ENCODE measurements around the gene CLTB. TPM values are rescaled to one million over a fixed set of nuclear protein-coding genes. Genes with fewer than 3 reads are reported as not detected.
A peak's percentile ranks its signal among the peaks of the same experiment; 100 is the strongest.

CLTB gene
- total and polyA plus RNA-seq, 2 of the 13 experiments (the other 11 are each of a cell fraction or from before 2014, with no cell fraction given), result 23.3 to 33.8 TPM

- TF ChIP-seq RBM22 (optimal IDR thresholded peaks at IDR 0.05; ENCODE audit: low read length) (no peak), MEF2D (CRISPR knock-in tag; IDR thresholded peaks at IDR 0.05) (peak; percentile 3; the same call in 1 of the 2 replicates), RARA (CRISPR knock-in tag; IDR thresholded peaks at IDR 0.05) (0 out of 2 replicates have a peak, but pooled peaks have one; percentile 39), BCL3 (CRISPR knock-in tag; IDR thresholded peaks at IDR 0.05) (peak; percentile 92), NR2F2 (IDR thresholded peaks at IDR 0.05; ENCODE audit: borderline replicate concordance, low read depth) (no peak), KAT2B (IDR thresholded peaks at IDR 0.05; ENCODE audit: borderline replicate concordance, low read depth, low read length) (no peak), ZNF83 (CRISPR knock-in tag; IDR thresholded peaks at IDR 0.05; ENCODE audit: borderline replicate concordance) (no peak; the same call in 1 of the 2 replicates), ZNF12 (CRISPR knock-in tag; IDR thresholded peaks at IDR 0.05) (no peak), FOXJ3 (CRISPR knock-in tag; IDR thresholded peaks at IDR 0.05; ENCODE audit: borderline replicate concordance) (peak; percentile 42; the same call in 1 of the 2 replicates), ZNF451 (CRISPR knock-in tag; IDR thresholded peaks at IDR 0.05) (peak; percentile 90), PHF5A (CRISPR knock-in tag; IDR thresholded peaks at IDR 0.05; ENCODE audit: low read depth, unreplicated experiment) (no peak), ISX (CRISPR knock-in tag; conservative IDR thresholded peaks at IDR 0.05) (no peak), GATAD2A (CRISPR knock-in tag; IDR thresholded peaks at IDR 0.05) (peak; percentile 71), FOXA3 (CRISPR knock-in tag; IDR thresholded peaks at IDR 0.05) (peak; percentile 65), ZBTB7B (CRISPR knock-in tag; IDR thresholded peaks at IDR 0.05) (peak; percentile 84), TIGD3 (CRISPR knock-in tag; IDR thresholded peaks at IDR 0.05; ENCODE audit: borderline replicate concordance) (no peak; the same call in 1 of the 2 replicates), ADNP (CRISPR knock-in tag; IDR thresholded peaks at IDR 0.05) (no peak), HINFP (CRISPR knock-in tag; IDR thresholded peaks at IDR 0.05; ENCODE audit: low read depth) (peak; percentile 60; the same call in 1 of the 2 replicates), GTF3A (CRISPR knock-in tag; conservative IDR thresholded peaks at IDR 0.05) (no peak), MTF1 (CRISPR knock-in tag; IDR thresholded peaks at IDR 0.05) (no peak), LCORL (IDR thresholded peaks at IDR 0.05) (no peak), LCORL (CRISPR knock-in tag; IDR thresholded peaks at IDR 0.05) (peak; percentile 67), ETV5 (CRISPR knock-in tag; IDR thresholded peaks at IDR 0.05; ENCODE audit: borderline replicate concordance) (peak; percentile 68), ZNF329 (CRISPR knock-in tag; IDR thresholded peaks at IDR 0.05; ENCODE audit: low read depth) (no peak), TSC22D2 (CRISPR knock-in tag; IDR thresholded peaks at IDR 0.05; ENCODE audit: borderline replicate concordance) (peak; percentile 69; the same call in 1 of the 2 replicates), RFXANK (CRISPR knock-in tag; IDR thresholded peaks at IDR 0.05) (peak; percentile 67; the same call in 1 of the 2 replicates), NBN (conservative IDR thresholded peaks at IDR 0.05) (no peak), ZNF660 (CRISPR knock-in tag; IDR thresholded peaks at IDR 0.05; ENCODE audit: borderline replicate concordance, low read depth) (no peak), ZMYM4 (CRISPR knock-in tag; IDR thresholded peaks at IDR 0.05) (peak; percentile 94), KDM2A (CRISPR knock-in tag; IDR thresholded peaks at IDR 0.05; ENCODE audit: borderline replicate concordance, low read depth) (peak; percentile 92)
Measured at GRCh38 chr5:176361437-176362232, 54.7 kb downstream of the CLTB start, which contains the start of gene KIAA1191 (continued).

Data from HepG2 (cell line).